ENCODE results near the gene SRPK2. TPM values are rescaled to one million over a fixed set of nuclear protein-coding genes. Genes with fewer than 3 reads are reported as not detected.

The SRPK2 gene
- total and polyA plus RNA-seq, 9 donors = 15.2 to 50.0 (median 37.8) TPM

DNA sequence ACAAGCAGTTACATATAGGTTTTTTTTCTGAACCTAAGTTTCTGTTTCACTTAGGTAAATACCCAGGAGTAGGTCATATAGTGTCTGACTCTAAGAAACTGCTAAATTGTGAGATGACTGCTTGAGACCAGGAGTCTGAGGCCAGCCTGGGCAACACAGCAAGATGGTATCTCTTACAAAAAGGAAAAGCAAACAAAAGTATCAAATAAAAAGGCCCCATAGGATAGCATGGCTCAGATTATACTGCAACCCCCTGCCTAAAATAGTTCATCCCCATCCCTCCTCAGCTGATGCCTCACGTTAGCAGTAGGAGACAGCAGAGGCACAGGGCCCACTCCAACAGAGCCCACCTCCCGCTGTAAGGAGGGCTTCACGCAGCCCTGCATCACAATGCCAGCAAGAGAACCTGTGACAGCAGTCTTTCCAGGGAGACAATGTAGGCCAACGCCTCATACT is 90.3 kb downstream of the SRPK2 start:
- Histone ChIP-seq H3K4me1 (ENCODE audit: insufficient read depth) (no peaks in the 10 kb centered on the region), H3K9me3 (no peaks in the 10 kb centered on the region), H3K27me3 (no peaks in the 10 kb centered on the region), H3K27ac (no peak overlapping the region), H3K36me3 (no peaks in the 10 kb centered on the region), H3K4me3 (no peak overlapping the region)
- intact Hi-C loops (cut with DNase I) = loop anchor here in 1 of 4 donors (5.0 kb wide), 1 partner anchor 1869 kb away; the partner anchor contains the start of gene HBP1
- TF ChIP-seq EP300 (IDR thresholded peaks at IDR 0.05) (no peak), POLR2A (IDR thresholded peaks at IDR 0.05) (no peak), CTCF (IDR thresholded peaks at IDR 0.05) (no peak)
- 89 to 95% (median 95%) methylated on average over 4 of the region's 4 CpGs for WGBS, 3 donors
- no peak for DNase-seq

- no peaks in the 10 kb centered on the region for H3K36me3 ChIP-seq
- no peak overlapping the region for H3K4me3 ChIP-seq
- no peaks in the 10 kb centered on the region for H3K27me3 ChIP-seq
- no peaks in the 10 kb centered on the region for H3K4me1 ChIP-seq (ENCODE audit: insufficient read depth)
- no peak for DNase-seq
- no peak for TF ChIP-seq CTCF (IDR thresholded peaks at IDR 0.05)
- no peak for TF ChIP-seq POLR2A (IDR thresholded peaks at IDR 0.05)
- TF ChIP-seq EP300 (IDR thresholded peaks at IDR 0.05) = no peak
- intact Hi-C loops (cut with DNase I) = loop anchor here in 1 of 4 donors (5.0 kb wide), 1 partner anchor 1869 kb away; the partner anchor contains the start of gene HBP1
- 97 to 100% (median 98%) methylated on average over 2 of the region's 2 CpGs for WGBS, 3 donors
- H3K9me3 ChIP-seq = no peaks in the 10 kb centered on the region
- H3K27ac ChIP-seq = no peak overlapping the region
These were observed 90.7 kb downstream of the SRPK2 start for GRCh38 chr7:105297985-105298384.

- TF ChIP-seq CTCF (IDR thresholded peaks at IDR 0.05) = no peak
- no peak for TF ChIP-seq EP300 (IDR thresholded peaks at IDR 0.05)
- no peak for TF ChIP-seq POLR2A (IDR thresholded peaks at IDR 0.05)
- intact Hi-C loops (cut with DNase I) = loop anchor here in 1 of 4 donors (5.0 kb wide), 1 partner anchor 1870 kb away; the partner anchor contains the start of gene HBP1
- no peak for DNase-seq
- no peaks in the 10 kb centered on the region for H3K27me3 ChIP-seq
- no peaks in the 10 kb centered on the region for H3K36me3 ChIP-seq
- H3K9me3 ChIP-seq = no peaks in the 10 kb centered on the region
- H3K4me3 ChIP-seq = no peak overlapping the region
- no peak overlapping the region for H3K27ac ChIP-seq
- no peaks in the 10 kb centered on the region for H3K4me1 ChIP-seq (ENCODE audit: insufficient read depth)
- WGBS, 3 donors = 84 to 88% (median 84%) methylated on average over 5 of the region's 5 CpGs
These were observed 91.4 kb downstream of the SRPK2 start for GRCh38 chr7:105297309-105297708.

DNA sequence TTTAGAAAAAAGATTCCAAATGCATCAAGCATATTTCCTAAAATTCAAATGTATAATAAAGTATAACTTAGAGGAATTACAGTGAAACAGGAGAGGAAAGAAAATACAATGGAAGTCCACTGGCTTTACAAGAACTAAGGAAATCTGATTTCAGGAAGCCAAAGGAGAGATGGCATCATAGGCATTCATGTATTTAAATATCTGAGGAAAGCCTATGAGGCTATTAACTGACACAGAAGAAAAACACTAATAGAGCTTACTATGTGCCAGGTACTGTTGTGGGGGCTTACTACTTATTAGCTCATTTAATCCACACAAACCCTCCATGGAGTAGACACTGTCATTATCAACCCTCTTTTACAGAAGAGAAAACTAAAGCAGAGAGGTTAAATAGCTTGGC is 92.2 kb downstream of the SRPK2 start:
- Histone ChIP-seq H3K4me1 (ENCODE audit: insufficient read depth) (no peaks in the 10 kb centered on the region), H3K36me3 (no peaks in the 10 kb centered on the region), H3K27me3 (no peaks in the 10 kb centered on the region), H3K27ac (no peak overlapping the region), H3K4me3 (no peak overlapping the region), H3K9me3 (no peaks in the 10 kb centered on the region)
- no peak for TF ChIP-seq POLR2A (IDR thresholded peaks at IDR 0.05)
- no peak for TF ChIP-seq CTCF (IDR thresholded peaks at IDR 0.05)
- no peak for TF ChIP-seq EP300 (IDR thresholded peaks at IDR 0.05)
- no peak for DNase-seq
- intact Hi-C loops (cut with DNase I) = loop anchor here in 1 of 4 donors (5.0 kb wide), 1 partner anchor 1871 kb away; the partner anchor contains the start of gene HBP1

Data from ovary (tissue), 9 donors.